ENCODE results near the gene NATD1.

DNA sequence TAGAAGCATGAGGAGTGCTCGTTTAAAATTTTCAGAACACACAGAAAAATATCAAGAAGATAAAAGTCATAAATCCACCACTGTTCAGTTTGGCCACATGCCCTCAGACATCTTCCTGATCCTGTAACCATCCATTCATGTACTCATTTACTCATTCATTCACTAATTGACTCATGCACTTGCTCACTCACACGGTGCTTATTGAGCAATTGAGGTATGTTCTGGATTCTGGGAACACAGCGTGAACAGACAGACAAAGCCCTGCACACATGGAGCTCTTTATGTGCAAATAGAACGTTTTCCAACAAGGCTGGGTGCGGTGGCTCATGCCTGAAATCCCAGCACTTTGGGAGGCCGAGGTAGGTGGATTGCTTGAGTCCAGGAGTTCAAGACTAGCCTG lies 10.2 kb upstream of the NATD1 start:
- TF ChIP-seq, protein P1, sequence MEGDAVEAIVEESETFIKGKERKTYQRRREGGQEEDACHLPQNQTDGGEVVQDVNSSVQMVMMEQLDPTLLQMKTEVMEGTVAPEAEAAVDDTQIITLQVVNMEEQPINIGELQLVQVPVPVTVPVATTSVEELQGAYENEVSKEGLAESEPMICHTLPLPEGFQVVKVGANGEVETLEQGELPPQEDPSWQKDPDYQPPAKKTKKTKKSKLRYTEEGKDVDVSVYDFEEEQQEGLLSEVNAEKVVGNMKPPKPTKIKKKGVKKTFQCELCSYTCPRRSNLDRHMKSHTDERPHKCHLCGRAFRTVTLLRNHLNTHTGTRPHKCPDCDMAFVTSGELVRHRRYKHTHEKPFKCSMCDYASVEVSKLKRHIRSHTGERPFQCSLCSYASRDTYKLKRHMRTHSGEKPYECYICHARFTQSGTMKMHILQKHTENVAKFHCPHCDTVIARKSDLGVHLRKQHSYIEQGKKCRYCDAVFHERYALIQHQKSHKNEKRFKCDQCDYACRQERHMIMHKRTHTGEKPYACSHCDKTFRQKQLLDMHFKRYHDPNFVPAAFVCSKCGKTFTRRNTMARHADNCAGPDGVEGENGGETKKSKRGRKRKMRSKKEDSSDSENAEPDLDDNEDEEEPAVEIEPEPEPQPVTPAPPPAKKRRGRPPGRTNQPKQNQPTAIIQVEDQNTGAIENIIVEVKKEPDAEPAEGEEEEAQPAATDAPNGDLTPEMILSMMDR (IDR thresholded peaks at IDR 0.05), result no peak
- TF ChIP-seq POLR2A (IDR thresholded peaks at IDR 0.05; ENCODE audit: low read depth) (no peak), POLR2AphosphoS5 (IDR thresholded peaks at IDR 0.05) (no peak), EP300 (IDR thresholded peaks at IDR 0.05) (no peak)
